ENCODE results near the gene SEMA4D. TPM values are rescaled to one million over a fixed set of nuclear protein-coding genes. Genes with fewer than 3 reads are reported as not detected.

The SEMA4D gene
- total and polyA plus RNA-seq, 2 of the 13 experiments (the other 11 are each of a cell fraction or from before 2014, with no cell fraction given) = 0.13 to 0.16 TPM

DNA sequence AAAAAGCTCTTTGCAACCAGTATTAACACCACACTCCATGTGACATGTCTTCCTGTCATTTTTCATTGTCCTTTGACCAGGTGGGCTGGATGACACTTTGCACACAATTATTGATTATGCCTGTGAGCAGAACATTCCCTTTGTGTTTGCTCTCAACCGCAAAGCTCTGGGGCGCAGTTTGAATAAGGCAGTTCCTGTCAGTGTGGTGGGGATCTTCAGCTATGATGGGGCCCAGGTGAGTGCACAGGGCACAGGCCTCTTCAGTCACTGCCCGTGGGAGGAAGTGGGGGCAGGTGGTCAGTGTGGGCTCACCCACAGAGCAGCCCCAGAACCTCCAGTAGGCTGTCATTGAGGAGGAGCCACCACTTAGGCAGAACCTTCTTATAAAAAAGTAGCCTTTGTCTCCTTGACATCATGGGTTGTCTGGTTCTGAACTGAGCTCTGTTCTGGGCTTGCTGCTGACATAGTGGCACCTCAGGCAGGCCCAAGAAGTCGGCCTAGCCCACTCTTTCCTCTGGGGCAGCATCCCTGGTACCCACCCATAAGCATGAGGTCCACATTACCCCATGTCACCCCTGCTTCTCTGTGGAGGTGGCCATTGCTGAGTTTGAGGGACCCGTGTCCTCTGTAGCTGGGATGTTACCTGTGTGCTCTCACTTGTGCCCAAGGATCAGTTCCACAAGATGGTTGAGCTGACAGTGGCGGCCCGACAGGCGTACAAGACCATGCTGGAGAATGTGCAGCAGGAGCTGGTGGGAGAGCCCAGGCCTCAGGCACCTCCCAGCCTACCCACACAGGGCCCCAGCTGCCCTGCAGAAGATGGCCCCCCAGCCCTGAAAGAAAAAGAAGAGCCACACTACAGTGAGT lies 140.3 kb downstream of the SEMA4D start (continued):
- TF ChIP-seq MBD4 (IDR thresholded peaks at IDR 0.05; ENCODE audit: borderline replicate concordance, low read length) (no peak), EP300 (IDR thresholded peaks at IDR 0.05; ENCODE audit: low read depth in 2 of 2, low read length in 2 of 2) (peak; percentile 41 to 92; a peak in 2 of 4 replicates), EP300 (CRISPR knock-in tag; IDR thresholded peaks at IDR 0.05; ENCODE audit: borderline replicate concordance) (peak; percentile 86), SNAPC2 (CRISPR knock-in tag; IDR thresholded peaks at IDR 0.05) (no peak), KDM1A (CRISPR knock-in tag; IDR thresholded peaks at IDR 0.05) (peak; percentile 77), PHF20 (CRISPR knock-in tag; IDR thresholded peaks at IDR 0.05) (no peak), NAIF1 (CRISPR knock-in tag; IDR thresholded peaks at IDR 0.05; ENCODE audit: borderline replicate concordance) (no peak), MIER2 (CRISPR knock-in tag; IDR thresholded peaks at IDR 0.05) (peak; percentile 70; the same call in 1 of the 2 replicates), SMARCC2 (IDR thresholded peaks at IDR 0.05) (no peak), NFYC (CRISPR knock-in tag; IDR thresholded peaks at IDR 0.05) (0 out of 2 replicates have a peak, but pooled peaks have one; percentile 15), JUND (CRISPR knock-in tag; IDR thresholded peaks at IDR 0.05) (peak; percentile 51; the same call in 1 of the 2 replicates), ATF1 (CRISPR knock-in tag; IDR thresholded peaks at IDR 0.05) (peak; percentile 64), TP53 (CRISPR knock-in tag; conservative IDR thresholded peaks at IDR 0.05) (no peak), ZNF878 (CRISPR knock-in tag; IDR thresholded peaks at IDR 0.05) (no peak), NCOR1 (IDR thresholded peaks at IDR 0.05; ENCODE audit: borderline replicate concordance, low read length) (peak; percentile 63; the same call in 1 of the 2 replicates), ISX (CRISPR knock-in tag; conservative IDR thresholded peaks at IDR 0.05) (no peak), ZC3H4 (CRISPR knock-in tag; IDR thresholded peaks at IDR 0.05; ENCODE audit: borderline replicate concordance) (no peak), SIN3A (IDR thresholded peaks at IDR 0.05; ENCODE audit: borderline replicate concordance, low read depth, low read length) (peak; percentile 91), ZNF331 (CRISPR knock-in tag; IDR thresholded peaks at IDR 0.05) (peak; percentile 82; the same call in 1 of the 2 replicates), GFI1 (CRISPR knock-in tag; IDR thresholded peaks at IDR 0.05; ENCODE audit: borderline replicate concordance) (peak; percentile 42; the same call in 1 of the 2 replicates), SP5 (CRISPR knock-in tag; IDR thresholded peaks at IDR 0.05; ENCODE audit: borderline replicate concordance, low read depth) (peak; percentile 79)
- TF ChIP-seq, protein P1, sequence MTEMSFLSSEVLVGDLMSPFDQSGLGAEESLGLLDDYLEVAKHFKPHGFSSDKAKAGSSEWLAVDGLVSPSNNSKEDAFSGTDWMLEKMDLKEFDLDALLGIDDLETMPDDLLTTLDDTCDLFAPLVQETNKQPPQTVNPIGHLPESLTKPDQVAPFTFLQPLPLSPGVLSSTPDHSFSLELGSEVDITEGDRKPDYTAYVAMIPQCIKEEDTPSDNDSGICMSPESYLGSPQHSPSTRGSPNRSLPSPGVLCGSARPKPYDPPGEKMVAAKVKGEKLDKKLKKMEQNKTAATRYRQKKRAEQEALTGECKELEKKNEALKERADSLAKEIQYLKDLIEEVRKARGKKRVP (CRISPR knock-in tag; IDR thresholded peaks at IDR 0.05) = peak in 1 of 2 experiments; percentile 39; a peak in 1 of 4 replicates
- TF ChIP-seq, protein P2, sequence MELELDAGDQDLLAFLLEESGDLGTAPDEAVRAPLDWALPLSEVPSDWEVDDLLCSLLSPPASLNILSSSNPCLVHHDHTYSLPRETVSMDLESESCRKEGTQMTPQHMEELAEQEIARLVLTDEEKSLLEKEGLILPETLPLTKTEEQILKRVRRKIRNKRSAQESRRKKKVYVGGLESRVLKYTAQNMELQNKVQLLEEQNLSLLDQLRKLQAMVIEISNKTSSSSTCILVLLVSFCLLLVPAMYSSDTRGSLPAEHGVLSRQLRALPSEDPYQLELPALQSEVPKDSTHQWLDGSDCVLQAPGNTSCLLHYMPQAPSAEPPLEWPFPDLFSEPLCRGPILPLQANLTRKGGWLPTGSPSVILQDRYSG (CRISPR knock-in tag; IDR thresholded peaks at IDR 0.05) = no peak
- TF ChIP-seq, protein P3, sequence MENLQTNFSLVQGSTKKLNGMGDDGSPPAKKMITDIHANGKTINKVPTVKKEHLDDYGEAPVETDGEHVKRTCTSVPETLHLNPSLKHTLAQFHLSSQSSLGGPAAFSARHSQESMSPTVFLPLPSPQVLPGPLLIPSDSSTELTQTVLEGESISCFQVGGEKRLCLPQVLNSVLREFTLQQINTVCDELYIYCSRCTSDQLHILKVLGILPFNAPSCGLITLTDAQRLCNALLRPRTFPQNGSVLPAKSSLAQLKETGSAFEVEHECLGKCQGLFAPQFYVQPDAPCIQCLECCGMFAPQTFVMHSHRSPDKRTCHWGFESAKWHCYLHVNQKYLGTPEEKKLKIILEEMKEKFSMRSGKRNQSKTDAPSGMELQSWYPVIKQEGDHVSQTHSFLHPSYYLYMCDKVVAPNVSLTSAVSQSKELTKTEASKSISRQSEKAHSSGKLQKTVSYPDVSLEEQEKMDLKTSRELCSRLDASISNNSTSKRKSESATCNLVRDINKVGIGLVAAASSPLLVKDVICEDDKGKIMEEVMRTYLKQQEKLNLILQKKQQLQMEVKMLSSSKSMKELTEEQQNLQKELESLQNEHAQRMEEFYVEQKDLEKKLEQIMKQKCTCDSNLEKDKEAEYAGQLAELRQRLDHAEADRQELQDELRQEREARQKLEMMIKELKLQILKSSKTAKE (CRISPR knock-in tag; IDR thresholded peaks at IDR 0.05; ENCODE audit: borderline replicate concordance) = peak; percentile 51; the same call in 1 of the 2 replicates
- TF ChIP-seq, protein P4, sequence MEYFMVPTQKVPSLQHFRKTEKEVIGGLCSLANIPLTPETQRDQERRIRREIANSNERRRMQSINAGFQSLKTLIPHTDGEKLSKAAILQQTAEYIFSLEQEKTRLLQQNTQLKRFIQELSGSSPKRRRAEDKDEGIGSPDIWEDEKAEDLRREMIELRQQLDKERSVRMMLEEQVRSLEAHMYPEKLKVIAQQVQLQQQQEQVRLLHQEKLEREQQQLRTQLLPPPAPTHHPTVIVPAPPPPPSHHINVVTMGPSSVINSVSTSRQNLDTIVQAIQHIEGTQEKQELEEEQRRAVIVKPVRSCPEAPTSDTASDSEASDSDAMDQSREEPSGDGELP (IDR thresholded peaks at IDR 0.05; ENCODE audit: borderline replicate concordance, low read depth) = peak; percentile 93
